C4-2B (cell line): ENCODE data around the gene IRF3.
A peak's percentile ranks its signal among the peaks of the same experiment; 100 is the strongest.

Experiments
- H3K27ac ChIP-seq: fragments of 450-650 bp; 2 replicates; pipeline ENCODE4 v1.5.1; 2017
- CTCF ChIP-seq: fragments of 450-650 bp; conservative IDR thresholded peaks from 2 replicates; pipeline ENCODE4 v1.5.1; 2017; ENCODE audit warnings: mild to moderate bottlenecking
- ZFX ChIP-seq: fragments of 450-650 bp; IDR thresholded peaks from 2 replicates; pipeline ENCODE4 v1.6.1; 2017

The IRF3 gene

GRCh38 chr19:49665351-49666119 lies at the start of gene IRF3, which contains the start of gene BCL2L12:
IRF3 (minus strand) TSS chr19:49665857; CDS start chr19:49664838, 1,019 bp downstream.
BCL2L12 (plus strand) TSS chr19:49665933; CDS start chr19:49666693, 760 bp downstream.
- no peak for TF ChIP-seq CTCF
- TF ChIP-seq ZFX: no peak
- peak within 1 kb of the TSS; percentile 91 for H3K27ac ChIP-seq

GRCh38 chr19:49713236-49713845 lies 47.7 kb upstream of the IRF3 start:
- no peak overlapping the region for H3K27ac ChIP-seq
- TF ChIP-seq ZFX (no peak), CTCF (no peak)

- TF ChIP-seq CTCF (no peak), ZFX (no peak)
- H3K27ac ChIP-seq: no peak overlapping the region
Measured at GRCh38 chr19:49712397-49712859, 46.8 kb upstream of the IRF3 start.

- no peak overlapping the region for H3K27ac ChIP-seq
- TF ChIP-seq ZFX (no peak), CTCF (no peak)
Measured at GRCh38 chr19:49710372-49710951, 44.8 kb upstream of the IRF3 start.

GRCh38 chr19:49705919-49706318 lies 40.3 kb upstream of the IRF3 start:
- no peak for TF ChIP-seq CTCF
- TF ChIP-seq ZFX: no peak
- H3K27ac ChIP-seq: no peak overlapping the region

- TF ChIP-seq CTCF (no peak), ZFX (no peak)
- no peak overlapping the region for H3K27ac ChIP-seq
Measured at GRCh38 chr19:49704888-49705642, 39.4 kb upstream of the IRF3 start.
